ENCODE results near the gene SLC6A19.

SLC6A19 gene

DNA sequence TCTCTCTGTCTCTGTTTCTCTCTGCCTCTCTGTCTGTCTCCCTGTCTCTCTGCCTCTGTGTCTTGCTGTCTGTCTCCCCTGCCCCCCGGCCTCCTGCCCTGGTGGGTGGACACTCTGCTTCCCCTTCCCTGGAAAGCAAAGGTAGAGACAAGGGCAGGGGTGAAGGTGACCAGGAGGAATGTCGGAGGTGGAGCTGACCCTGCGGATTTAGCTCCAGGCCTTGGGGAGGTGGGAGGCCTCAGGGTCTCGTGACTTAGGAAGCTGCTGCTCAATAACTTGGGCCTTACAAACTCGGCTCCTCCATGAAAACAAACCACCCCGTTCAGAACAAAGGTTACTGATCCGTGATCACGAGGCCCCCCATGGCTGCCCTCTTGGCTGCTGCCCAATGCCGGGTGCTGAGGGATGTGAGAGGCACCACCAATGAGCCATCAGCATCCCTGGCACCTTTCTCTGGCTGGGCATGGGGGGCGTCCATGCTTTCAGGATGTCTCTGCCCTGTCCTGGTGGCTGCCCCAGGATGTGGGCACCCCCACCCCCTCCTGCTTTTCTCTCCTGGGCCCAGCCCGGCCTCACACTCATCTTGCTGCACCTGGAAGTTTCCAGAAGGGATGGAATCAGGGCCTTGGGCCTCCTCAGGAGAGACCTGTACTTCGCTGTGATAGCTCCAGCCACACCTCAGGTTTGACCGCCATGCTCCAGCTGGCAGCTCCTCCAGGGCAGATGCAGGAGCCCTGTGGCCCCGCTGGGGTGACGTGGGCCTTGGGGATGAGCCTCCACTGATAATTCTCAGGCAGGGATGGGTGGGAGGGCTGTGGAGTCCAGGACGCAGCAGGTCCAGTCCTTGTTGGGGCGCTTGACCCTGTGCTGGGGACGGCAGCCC is 14.8 kb upstream of the SLC6A19 start:
- no peaks in the 10 kb centered on the region for H3K36me3 ChIP-seq (ENCODE audit: control insufficient read depth in 2 of 2, insufficient read depth in 1 of 2, low read length in 2 of 2)
- TF ChIP-seq ZNF114 (tag by site-specific recombination; IDR thresholded peaks at IDR 0.05): no peak
- TF ChIP-seq, protein P1, sequence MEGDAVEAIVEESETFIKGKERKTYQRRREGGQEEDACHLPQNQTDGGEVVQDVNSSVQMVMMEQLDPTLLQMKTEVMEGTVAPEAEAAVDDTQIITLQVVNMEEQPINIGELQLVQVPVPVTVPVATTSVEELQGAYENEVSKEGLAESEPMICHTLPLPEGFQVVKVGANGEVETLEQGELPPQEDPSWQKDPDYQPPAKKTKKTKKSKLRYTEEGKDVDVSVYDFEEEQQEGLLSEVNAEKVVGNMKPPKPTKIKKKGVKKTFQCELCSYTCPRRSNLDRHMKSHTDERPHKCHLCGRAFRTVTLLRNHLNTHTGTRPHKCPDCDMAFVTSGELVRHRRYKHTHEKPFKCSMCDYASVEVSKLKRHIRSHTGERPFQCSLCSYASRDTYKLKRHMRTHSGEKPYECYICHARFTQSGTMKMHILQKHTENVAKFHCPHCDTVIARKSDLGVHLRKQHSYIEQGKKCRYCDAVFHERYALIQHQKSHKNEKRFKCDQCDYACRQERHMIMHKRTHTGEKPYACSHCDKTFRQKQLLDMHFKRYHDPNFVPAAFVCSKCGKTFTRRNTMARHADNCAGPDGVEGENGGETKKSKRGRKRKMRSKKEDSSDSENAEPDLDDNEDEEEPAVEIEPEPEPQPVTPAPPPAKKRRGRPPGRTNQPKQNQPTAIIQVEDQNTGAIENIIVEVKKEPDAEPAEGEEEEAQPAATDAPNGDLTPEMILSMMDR (tag by site-specific recombination; IDR thresholded peaks at IDR 0.05): no peak
- TF ChIP-seq, protein P2, sequence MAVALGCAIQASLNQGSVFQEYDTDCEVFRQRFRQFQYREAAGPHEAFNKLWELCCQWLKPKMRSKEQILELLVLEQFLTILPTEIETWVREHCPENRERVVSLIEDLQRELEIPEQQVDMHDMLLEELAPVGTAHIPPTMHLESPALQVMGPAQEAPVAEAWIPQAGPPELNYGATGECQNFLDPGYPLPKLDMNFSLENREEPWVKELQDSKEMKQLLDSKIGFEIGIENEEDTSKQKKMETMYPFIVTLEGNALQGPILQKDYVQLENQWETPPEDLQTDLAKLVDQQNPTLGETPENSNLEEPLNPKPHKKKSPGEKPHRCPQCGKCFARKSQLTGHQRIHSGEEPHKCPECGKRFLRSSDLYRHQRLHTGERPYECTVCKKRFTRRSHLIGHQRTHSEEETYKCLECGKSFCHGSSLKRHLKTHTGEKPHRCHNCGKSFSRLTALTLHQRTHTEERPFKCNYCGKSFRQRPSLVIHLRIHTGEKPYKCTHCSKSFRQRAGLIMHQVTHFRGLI (tag by site-specific recombination; IDR thresholded peaks at IDR 0.05): no peak
- TF ChIP-seq SCRT1 (tag by site-specific recombination; IDR thresholded peaks at IDR 0.05; ENCODE audit: borderline replicate concordance): no peak
- TF ChIP-seq, protein P3, sequence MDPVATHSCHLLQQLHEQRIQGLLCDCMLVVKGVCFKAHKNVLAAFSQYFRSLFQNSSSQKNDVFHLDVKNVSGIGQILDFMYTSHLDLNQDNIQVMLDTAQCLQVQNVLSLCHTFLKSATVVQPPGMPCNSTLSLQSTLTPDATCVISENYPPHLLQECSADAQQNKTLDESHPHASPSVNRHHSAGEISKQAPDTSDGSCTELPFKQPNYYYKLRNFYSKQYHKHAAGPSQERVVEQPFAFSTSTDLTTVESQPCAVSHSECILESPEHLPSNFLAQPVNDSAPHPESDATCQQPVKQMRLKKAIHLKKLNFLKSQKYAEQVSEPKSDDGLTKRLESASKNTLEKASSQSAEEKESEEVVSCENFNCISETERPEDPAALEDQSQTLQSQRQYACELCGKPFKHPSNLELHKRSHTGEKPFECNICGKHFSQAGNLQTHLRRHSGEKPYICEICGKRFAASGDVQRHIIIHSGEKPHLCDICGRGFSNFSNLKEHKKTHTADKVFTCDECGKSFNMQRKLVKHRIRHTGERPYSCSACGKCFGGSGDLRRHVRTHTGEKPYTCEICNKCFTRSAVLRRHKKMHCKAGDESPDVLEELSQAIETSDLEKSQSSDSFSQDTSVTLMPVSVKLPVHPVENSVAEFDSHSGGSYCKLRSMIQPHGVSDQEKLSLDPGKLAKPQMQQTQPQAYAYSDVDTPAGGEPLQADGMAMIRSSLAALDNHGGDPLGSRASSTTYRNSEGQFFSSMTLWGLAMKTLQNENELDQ (tag by site-specific recombination; IDR thresholded peaks at IDR 0.05; ENCODE audit: low read depth): no peak
- TF ChIP-seq ZNF792 (tag by site-specific recombination; IDR thresholded peaks at IDR 0.05): no peak
- no peak for TF ChIP-seq ZNF76 (tag by site-specific recombination; IDR thresholded peaks at IDR 0.05; ENCODE audit: borderline replicate concordance, low read depth)
- TF ChIP-seq HOXA7 (CRISPR knock-in tag; IDR thresholded peaks at IDR 0.05; ENCODE audit: borderline replicate concordance): no peak
- TF ChIP-seq, protein P4, sequence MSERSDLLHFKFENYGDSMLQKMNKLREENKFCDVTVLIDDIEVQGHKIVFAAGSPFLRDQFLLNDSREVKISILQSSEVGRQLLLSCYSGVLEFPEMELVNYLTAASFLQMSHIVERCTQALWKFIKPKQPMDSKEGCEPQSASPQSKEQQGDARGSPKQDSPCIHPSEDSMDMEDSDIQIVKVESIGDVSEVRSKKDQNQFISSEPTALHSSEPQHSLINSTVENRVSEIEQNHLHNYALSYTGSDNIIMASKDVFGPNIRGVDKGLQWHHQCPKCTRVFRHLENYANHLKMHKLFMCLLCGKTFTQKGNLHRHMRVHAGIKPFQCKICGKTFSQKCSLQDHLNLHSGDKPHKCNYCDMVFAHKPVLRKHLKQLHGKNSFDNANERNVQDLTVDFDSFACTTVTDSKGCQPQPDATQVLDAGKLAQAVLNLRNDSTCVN (tag by site-specific recombination; optimal IDR thresholded peaks at IDR 0.05): no peak
- TF ChIP-seq ZNF600 (tag by site-specific recombination; IDR thresholded peaks at IDR 0.05): no peak
- TF ChIP-seq ZNF585B (tag by site-specific recombination; IDR thresholded peaks at IDR 0.05): no peak
- TF ChIP-seq, protein P5, sequence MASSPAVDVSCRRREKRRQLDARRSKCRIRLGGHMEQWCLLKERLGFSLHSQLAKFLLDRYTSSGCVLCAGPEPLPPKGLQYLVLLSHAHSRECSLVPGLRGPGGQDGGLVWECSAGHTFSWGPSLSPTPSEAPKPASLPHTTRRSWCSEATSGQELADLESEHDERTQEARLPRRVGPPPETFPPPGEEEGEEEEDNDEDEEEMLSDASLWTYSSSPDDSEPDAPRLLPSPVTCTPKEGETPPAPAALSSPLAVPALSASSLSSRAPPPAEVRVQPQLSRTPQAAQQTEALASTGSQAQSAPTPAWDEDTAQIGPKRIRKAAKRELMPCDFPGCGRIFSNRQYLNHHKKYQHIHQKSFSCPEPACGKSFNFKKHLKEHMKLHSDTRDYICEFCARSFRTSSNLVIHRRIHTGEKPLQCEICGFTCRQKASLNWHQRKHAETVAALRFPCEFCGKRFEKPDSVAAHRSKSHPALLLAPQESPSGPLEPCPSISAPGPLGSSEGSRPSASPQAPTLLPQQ (tag by site-specific recombination; IDR thresholded peaks at IDR 0.05): no peak
- no peak for TF ChIP-seq ZNF544 (tag by site-specific recombination; IDR thresholded peaks at IDR 0.05)
- no peak for TF ChIP-seq MZF1 (tag by site-specific recombination; IDR thresholded peaks at IDR 0.05; ENCODE audit: borderline replicate concordance)
- no peak overlapping the region for H3K27ac ChIP-seq (ENCODE audit: extremely low read depth, low read depth, low read length)
- no peaks in the 10 kb centered on the region for H3K9me3 ChIP-seq (ENCODE audit: control insufficient read depth, insufficient read depth, low read depth, low read length)
- no peak overlapping the region for H3K4me3 ChIP-seq (ENCODE audit: low read depth, low read length)
- CTCF ChIA-PET: interaction anchor here (0.7 to 4.2 kb wide), 2 partner anchors 11 to 12 kb away, joined by 4 to 42 read pairs; no protein-coding TSS in a partner anchor
- no peaks in the 10 kb centered on the region for H3K4me1 ChIP-seq (ENCODE audit: control insufficient read depth, insufficient read depth, low read length)
- POLR2A ChIA-PET: no interaction called here
